D341Med (cell line): ENCODE data around the gene ZNF581.

Experiments
- DNase-seq: peaks from one replicate; pipeline ENCODE4 v3.0.0; 2012; ENCODE audit warnings: low spot score

The ZNF581 gene

DNA sequence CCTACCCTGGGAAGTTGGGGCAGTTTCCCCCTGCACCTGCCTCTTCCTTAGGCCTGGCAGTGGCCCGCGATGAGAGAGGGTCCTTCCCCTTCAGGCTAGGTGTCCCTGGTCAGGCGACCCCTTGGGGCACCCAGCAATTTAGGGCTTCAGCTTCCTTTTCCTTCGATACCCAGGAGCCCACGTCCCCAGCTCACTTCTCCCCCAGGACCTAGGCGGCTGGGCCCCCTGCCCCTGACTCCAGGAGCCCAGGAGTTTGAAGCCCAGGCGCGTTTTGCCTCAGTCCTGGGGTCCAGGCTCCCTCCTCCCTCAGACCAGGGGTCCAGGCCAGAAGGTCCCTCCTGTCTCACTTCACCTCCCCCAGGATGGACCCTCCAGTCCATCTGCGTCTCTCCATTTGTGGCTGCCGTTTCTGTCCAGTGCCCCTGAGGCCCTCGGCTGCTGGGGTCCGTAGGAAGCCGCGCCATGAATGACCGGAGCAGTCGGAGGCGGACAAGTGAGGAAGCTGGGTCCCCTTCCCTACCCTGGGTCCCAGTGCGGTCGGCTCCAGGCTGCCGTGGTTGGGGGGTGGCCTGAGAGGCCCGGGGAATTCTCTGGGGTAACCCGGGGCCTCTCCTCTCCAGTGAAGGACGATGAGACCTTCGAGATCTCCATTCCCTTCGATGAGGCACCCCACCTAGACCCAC, 5.3 kb downstream of the ZNF581 start:
- DNase-seq, result no peak

DNA sequence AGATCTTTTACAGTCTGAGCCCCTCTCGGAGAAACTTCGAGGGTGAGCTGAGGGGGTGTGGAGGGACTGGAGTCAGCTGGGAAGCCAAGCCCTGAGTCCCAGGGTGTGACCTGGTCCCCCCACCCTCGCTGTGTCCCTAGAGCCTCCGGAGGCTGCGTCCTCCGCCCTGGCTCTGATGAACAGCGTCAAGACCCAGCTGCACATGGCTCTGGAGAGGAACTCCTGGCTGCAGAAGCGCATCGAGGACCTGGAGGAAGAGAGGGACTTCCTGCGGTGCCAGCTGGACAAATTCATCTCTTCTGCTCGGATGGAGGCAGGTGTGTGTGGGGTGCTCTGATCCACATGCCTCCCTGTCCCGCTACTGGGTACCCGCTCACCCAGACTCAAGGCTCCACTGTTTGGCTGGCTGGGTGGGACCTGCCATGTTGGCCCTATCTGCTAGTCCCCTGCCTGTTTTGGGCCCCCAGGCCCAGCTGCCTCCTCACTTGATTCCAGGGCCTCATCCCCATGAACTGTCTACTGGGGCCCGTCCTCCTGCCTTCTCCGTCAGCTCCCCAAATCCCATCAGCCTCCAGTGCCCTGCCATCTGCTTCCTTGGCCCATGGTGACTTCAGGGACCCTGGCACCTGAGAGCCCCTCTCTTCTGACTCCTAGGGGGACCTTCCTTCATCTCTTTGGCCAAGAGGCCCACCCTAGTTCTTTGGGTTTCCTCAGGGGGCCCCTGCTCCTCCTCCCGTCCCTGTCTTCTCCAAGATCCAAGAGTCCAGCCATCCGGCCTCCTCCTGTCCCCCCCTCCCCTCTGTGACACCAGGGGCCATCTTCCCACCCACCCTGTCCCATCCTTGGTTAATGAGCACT, 6.0 kb downstream of the ZNF581 start:
- DNase-seq, result no peak

DNA sequence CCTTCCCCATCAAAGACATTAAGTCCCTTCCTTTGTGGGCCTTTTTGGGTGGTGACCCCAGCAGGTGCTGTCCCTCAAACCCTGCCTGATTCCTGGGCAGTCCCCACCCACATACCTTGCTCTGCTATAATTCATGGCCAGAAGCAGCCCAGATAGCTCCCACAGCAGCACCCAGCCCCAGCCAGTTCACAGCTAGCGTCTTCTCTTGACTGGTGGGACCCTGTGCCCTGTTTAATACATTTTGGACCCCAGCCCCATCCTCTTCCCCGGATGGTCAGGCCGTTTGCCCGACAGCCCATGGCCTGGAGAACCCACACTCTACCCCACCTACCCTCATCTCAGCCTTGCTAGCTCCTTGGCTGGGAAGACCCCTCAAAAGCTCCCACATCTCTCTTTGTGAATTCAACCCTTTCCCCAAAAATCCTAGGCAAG, 6.7 kb downstream of the ZNF581 start:
- no peak for DNase-seq

DNA sequence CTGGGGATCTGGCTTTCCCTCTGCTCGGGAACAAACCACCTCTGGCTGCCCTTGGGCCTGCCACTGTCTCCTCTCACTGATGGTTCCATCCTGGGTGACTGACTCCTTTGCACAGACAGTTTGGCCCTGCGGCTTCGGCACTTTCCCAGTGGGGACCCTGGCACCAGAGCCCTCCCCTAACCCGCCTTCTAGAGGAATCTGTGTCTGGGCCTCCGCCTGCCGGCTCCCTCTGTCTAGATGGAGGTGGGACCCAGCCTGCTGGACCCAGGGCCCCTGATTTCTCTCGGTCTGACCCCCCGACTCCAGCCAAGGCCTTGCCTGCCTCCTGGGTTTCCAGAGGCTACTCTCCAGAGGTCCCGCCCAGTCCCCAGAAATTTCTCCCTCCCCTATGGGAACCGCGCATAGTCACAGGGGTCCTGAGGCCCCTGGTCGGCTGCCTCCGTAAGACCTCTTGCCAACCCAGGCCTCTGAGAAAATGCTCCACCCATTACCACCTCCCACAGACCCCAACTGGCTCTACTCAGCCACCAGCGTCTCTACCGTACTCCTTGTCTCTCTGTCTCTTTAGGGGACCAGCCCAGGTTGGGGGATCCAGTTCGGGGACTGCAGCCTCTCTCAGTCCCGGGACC, 7.3 kb downstream of the ZNF581 start:
- no peak for DNase-seq

DNA sequence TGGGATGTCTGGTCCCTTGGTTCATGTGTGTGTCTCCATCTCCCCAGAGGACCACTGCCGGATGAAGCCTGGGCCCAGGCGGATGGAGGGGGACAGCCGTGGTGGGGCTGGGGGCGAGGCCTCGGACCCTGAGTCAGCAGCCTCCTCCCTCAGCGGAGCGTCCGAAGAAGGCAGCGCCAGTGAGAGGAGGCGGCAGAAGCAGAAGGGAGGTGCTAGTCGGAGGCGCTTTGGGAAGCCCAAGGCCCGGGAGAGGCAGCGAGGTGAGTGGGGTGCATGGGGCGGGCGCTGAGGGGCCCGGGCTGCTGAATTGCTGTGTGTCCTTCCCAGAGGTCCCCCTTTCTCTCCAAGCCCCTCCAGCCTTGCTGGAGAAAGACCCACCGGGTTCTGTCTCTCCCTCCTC, 7.8 kb downstream of the ZNF581 start:
- DNase-seq, result no peak

DNA sequence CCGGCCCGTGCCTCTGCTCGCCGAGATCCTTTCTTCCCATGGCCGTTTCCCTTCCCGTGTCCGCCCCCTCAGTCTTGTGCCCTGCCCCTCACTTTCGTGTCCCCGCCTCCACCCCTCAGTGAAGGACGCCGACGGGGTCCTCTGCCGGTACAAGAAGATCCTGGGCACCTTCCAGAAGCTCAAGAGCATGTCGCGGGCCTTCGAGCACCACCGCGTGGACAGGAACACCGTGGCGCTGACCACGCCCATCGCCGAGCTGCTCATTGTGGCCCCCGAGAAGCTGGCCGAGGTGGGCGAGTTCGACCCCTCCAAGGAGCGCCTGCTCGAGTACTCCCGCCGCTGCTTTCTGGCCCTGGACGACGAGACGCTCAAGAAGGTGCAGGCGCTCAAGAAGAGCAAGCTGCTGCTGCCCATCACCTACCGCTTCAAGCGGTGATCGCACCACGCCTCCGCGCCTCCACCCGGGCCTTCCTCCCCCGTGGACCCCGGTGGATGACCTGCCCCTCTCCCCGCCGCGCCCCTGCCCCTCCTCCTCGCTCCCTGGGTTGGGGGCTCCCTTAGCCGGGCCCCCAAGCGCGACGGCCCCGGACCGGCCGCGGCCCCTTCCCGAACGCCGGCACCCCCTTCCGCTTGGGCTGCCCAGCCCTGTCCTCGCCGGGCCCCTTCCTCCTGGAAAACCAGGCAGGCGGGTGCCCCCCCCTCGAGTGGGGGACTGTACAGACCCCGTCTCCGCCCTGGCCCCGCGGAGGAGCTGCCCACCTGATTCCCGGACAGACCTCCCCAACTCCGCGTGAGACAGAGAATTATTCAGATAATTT, 9.1 kb downstream of the ZNF581 start:
- DNase-seq, result no peak

DNA sequence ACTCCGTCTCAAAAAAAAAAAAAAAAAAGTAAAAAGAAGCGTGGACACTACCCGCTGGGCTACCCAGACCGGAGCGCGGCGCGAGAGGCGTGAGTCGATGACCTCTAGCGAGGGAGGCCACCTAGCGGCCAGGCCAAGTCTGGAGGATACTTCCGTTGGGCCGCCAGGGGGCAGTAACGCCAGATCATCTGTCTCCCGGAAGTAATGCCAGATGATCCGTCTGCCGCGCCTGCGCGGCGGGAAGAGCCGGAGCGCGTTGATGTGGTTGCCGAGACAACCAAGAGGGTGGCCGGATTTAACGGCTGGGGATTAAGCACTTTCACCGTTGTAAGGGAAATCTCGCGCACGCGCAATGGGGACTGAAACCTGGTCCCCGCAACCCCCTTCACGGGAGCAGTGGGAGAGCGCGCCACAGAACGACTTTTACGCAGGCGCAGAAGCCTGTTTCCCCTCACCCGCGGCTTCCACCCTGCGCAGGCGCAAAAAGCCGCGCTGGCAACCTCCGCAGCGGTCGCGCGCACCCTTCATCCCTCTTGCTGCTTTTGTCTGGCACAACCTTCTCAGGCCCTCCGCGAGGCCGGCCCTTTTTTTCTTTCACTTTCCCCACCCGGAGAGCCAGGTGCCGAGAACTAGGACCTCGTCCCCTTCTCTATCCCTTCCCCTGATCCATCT, 10.3 kb downstream of the ZNF581 start:
- peak; percentile 92 for DNase-seq

DNA sequence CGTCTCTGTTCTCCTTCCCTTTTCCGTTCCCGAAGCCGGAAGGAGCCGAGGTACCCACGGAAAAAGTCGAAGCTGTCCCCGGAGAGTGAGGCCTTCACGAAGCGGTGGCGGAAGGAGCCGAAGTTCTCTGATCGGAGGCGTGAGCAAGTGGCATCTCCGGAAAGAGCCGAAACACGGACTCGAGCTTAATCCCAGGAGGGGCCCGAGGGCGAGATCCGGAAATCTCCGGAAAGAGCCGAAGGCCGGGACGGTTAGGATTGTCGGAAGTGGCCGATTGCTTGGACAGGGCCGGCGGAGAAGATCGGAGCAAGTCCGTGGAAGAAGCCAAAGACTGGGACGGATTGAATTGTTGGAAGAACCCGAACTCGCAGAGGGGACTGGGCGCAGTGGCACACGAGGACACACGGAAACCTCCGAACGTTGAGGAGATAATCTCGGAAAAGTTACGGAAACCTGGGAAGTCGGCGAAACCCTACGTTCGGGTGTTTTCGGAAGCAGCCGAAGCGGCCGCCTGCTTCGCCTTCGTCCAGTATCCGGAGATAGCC, 10.9 kb downstream of the ZNF581 start:
- DNase-seq, result peak; percentile 83

DNA sequence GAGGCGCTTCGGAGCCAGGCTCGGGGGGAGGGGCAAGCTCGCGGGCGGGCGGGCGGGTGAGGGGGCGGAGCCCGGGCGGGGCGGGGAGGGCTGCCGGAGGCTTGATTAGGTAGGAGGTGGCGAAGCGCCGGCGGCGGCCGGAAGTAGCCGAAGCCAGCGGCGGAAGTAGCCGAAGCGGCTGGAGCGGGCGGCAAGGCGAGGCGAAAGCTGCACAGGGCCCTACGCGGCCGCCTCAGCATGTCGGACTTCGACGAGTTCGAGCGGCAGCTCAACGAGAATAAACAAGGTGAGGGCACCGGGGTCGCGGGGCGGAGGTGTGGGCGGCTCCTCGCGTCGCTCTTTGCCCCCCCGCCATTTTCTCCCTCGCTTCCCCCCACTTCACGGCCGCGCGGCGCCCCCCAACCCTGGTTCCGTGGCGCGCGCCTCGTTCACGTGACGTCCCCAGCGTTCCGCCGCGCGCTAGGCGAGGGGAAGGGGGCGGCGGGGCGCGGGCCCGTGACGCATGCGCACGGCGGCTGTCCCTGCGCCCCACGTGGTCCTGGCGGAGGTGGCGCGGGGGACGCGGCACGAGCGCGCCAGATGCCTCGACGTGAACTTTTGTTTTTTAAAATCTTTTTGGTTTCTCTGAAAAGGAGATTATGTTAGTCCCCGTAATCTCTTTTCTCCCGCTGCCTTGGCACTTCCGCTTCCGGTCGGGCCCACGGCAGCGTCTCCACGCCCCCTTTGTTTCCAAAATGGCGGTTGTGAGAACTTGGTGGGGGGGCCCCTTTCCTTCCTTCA, 11.6 kb downstream of the ZNF581 start, which contains the start of gene U2AF2:
U2AF2 (plus strand) TSS at position 168 of the 780 bp plus-strand sequence; CDS start at position 238, 70 bp downstream.
- peak; percentile 96 for DNase-seq

DNA sequence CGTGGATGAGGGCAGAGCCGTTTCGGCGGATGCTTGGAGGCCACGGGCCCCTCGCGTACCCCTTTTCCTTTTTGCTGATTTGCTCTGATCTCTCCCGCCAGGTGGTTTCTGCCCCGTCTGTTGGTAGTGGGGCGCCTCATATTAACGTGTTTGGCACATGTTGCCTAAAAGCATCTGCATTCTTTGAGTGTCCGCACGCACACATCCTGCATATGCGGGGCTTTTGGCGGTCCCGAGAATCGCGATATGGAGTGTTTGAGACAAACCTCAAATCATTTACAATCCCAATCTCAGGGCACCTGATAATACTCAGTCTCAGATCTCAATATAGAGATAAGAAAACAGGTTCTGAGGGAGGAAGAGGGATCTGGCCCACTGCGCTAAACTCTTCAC, 12.2 kb downstream of the ZNF581 start:
- DNase-seq, result no peak

DNA sequence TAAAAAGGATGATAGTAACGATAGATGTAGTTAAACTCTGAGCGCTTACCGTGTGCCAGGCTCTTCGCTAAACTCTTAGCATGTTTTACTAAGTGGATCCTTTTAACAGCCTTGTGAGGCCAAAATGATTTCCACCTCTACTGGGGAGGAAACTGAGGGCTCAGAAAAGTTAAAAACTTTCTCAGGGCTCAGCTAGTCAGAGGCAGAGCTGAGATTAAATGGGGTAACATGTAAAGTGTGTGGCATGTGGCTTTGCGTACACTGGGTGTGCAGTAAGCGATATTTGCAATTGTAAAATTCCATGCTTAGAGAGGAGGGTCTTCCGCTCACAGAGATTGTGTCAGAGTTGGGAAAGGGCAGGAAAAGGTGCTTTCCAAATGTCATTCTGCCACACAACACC, 13.1 kb downstream of the ZNF581 start:
- DNase-seq, result no peak

DNA sequence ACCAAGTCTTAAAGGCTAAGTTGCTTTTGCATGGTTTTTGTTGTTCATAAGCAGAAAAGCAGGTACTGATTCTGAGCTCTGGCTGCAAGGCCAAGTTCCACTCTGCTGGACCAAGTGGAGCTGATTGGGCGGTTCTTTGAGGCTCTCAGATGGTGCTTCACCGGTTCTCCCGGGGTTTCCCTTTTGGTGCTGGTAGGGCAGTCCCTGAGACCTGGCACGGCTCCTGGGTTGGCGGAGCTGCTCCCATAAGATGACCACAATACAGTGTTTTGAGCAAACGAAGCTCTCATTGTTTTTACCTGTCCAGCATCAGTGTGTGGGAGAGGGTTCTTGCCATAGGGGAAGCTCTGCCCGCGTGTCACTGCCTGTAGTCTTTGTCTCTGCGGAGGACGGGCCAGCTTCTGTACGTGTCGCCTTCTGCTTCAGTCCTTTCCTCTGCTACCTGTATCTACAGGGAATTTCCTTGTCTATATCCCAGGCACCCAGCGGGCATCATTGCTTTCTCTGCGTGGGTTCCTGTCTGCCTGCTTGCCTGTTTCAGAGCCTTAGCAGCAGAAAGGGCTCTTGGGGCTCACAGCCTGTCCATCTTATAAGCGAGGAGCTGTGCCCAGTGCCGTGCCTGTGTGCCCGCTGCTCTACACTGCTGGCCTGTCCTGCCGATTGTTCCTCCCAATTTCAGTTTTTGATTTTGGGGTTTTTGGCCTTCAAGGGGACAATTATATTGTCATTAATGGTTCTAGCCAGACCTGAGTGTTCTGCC, 13.7 kb downstream of the ZNF581 start:
- no peak for DNase-seq

DNA sequence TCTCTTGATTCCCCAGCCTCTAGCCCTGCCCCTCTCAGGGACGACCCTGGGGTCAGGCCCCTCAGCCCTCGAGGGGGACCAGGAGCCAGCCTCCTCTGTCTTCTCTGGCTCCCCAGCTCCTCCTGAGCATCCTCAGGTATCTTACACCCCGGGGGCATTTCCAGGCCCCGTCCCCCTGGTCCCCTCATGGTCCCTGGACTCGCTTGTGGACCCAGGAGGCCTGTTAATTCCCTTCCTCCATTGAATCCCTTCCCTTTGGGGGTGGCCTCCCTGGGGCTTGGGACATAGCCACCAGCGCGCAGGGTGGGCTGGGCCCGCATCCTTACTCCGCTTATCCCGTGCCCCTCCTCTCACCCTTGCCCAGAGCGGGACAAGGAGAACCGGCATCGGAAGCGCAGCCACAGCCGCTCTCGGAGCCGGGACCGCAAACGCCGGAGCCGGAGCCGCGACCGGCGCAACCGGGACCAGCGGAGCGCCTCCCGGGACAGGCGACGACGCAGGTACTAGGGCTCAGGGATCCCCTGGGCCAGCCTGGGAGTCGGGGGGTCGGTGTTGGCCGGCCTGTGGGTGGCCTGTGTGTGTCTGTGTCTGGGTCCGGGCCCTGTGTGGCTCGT, 15.5 kb downstream of the ZNF581 start:
- DNase-seq, result no peak

DNA sequence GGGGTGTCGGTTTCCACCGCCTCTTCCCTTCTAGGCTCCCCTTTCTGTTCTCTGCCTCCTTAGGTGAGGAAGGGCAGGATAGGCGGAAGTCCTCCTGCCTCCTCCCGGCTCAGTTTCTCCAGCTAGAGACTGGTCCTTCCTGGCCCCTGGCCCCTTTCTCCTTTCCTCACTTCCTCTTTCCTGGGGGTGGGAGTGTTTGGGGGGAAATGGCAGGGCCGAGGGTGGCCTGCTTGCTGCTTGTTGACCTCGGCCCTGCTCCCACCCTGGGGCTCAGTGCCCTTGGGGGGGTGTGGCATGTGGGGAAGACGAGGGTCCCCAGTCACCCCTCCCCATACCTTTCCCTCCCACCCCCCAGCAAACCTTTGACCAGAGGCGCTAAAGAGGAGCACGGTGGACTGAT, 16.4 kb downstream of the ZNF581 start:
- DNase-seq, result no peak

DNA sequence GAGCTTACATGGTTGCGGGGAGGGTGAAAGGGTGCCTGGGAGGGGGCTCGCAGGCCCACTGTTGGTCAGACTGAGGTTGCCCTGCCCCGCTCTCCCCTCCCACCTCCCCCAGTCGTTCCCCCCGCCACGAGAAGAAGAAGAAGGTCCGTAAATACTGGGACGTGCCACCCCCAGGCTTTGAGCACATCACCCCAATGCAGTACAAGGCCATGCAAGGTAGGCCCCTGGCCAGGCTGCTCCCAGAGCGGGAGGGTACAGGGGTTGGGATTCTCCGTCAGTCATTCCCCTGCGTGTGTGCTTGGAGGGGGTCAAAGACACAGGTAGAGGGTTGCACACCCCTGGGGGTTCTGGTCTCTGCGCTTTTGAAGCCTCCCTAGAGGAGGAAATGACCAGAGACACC, 17.0 kb downstream of the ZNF581 start:
- DNase-seq, result no peak

DNA sequence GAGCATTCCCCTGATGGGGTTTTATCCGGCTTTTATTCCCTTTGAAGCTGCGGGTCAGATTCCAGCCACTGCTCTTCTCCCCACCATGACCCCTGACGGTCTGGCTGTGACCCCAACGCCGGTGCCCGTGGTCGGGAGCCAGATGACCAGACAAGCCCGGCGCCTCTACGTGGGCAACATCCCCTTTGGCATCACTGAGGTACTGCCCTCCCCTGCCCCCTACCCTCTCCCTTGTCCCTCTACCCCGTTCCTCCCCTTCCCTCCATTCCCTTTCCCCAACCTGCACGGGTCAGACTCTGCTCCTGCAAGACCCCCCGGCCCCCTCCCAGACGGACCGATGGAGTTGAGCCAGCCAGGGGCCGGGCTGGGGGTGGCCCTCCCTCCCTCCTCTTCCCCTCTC, 17.5 kb downstream of the ZNF581 start:
- DNase-seq, result no peak

DNA sequence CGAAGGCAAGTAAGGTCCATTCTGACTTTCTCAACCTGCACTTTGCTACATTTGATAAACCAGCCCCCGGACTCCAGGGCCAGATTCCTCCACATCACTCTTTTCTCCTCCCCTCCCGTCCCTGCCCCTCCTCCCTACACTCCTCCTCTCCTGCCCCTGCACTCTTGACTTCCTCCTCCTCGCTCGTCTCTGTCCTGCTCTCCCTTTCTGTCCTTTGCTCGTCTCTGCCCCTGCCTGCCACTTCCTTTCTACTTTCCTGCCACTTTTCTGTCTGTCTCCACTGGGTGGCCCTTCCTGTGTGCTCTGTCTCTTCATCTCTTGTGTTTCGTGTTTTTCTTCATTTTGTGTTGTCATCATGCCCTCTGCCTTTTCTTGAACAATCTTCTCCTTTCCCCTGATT, 18.4 kb downstream of the ZNF581 start:
- DNase-seq, result no peak

DNA sequence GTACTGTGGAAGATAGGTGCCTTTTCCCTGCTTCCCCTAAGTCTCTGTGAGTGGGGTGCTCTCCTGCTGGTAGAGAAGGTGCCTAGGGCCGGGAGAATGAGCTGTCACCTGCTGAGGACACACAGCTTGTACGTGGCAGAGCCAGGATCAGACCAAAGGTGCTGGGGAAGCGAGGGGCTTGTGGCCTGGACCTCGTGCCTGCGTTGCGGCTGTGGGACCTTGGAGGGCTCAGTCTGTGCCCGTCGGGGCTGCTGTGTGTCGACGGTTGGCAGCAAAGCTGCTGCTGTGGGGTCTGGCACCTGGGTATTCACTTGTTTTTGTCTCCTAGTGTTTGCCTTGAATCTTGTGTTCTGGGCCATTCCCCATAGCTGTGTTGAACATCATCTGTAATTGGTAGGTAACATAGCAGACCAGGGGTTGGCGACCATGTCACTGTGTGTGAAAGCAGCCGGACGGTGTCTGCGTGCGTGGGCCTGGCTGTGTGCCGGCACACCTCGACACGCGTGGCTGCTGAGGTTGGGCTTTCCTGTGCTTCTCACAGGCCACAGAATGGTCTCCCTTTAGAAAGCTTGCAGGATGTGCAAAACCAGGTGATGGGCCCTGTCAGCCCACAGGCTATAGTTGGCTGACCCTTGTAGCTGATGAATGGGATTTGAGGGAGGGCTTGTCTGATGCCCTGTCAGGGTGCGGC, 20.5 kb downstream of the ZNF581 start:
- no peak for DNase-seq
